Inferior parietal cortex (tissue), 1 donor: ENCODE data around the gene ZMYND10.

ENCODE experiments used
- DNase-seq: peaks from one replicate; pipeline ENCODE4 v3.0.0-alpha.2; 2016; ENCODE audit errors: extremely low spot score

The ZMYND10 gene

DNA sequence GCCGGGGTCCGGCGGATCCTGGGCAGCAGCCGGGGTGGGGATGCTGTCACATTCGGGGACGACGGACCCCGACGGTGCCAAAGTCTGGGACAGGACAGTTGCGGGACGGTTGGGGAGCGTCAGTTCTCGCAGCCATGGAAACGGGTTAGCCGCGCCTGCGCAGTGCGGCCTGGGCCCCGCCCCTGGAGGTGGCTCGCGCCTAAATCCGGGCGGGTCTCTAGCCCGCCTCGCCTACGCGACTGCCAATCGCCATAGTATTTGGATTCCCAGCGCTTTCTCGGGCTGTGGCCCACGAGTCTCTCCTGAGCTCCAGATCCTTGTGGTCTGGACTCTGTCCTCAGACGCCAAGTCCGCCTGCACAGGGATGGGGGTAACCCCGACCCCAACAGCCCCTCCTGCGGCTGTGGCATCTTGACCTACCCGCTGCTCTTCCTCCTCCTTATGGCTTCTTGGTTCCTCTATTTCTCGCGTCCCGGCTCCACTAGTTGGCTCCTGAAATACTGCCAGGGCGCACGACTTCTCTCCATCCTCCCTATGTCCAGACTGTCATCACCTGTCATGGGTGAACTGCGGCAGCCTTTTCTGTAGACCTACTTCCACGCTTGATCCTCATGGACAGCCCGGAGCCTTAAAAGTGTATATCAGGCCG lies at the start of gene ZMYND10:
TSS of gene ZMYND10 (minus strand) at position 147 of the 649 bp plus-strand sequence. CDS start 153 bp downstream, outside the sequence.
- no peak for DNase-seq

DNA sequence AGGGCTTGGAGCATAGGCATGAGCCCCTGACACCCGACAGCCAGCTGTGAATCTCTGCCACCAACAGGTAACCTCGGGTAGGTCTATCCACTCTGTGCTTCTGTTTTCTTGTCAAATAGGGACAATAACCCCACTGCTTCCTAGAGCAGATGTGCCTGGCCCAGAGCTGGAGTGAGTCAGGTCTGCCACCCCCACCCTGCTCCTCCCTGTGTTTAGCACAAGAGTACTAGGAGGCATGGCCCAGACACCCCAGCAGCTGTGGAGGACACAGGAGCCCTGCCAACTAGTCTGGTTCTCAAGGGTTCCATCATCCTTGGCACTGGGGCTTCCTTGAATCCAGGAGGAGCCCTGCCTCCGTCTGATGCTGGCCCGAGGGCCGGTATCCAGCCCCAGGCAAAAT lies 47.5 kb upstream of the ZMYND10 start:
- no peak for DNase-seq

DNA sequence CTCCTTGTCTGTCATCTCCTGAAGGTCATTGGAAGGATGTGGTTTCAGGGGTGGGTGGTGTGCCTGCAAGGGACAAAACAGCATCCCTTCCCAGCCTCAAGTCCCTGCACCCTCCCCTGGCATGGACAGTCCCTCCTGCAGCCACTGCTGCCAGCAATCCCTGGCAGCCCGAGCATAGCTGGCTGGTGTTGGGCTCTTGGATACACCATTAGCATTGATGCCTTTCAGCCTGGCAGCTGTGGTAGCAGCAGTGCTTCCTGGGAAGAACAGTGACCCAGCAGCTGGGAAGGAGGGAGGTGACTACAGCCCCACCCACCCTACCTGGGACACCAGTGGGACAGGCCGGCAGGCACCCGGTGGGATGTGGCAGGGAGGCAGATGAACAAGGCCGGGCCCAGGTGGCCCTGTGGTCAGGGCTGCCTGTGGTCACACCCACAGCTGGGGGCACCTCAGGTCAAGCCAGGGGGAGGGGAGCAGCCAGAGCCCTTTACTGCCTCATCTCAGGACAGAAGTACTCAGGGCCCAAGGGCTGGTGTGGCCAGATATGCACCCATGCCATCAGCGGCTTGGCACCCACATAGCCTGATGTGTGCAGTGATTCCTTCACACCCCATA lies 46.7 kb upstream of the ZMYND10 start:
- DNase-seq, result no peak

DNA sequence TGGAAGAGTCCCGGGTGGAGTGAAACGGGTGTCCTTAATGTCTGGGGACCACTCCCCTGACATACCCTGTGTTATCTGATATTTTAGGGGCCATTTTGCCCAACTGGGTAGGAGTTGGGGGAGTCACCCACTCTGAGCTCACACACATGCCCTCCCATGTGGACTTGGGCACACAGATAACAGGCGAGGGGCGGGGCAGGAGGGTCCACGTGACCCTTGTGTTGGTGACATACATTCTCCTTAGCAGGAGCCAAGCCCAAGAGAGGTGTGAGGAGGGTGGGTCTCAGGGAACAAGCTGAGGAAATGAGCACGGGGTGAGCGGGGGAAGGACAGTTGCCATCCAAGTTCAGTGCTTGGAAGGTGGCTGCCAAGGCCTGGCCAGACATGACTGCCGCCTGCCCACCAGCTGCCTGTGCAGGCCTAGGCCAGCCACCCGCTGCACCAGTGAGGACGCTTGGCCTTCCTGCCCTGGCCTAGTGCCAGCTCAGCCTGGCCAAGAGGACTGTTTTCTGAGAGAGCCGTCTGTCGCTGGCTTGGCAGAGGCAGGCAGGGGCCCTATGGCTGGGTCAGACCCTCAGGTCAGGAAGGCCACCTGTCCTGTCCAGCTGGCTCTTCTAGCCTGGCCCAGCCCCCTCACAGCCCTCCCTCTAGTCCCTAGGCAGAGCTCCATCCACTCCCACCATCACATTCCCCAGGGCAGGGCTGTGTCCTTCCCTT lies 45.1 kb upstream of the ZMYND10 start:
- DNase-seq, result no peak

DNA sequence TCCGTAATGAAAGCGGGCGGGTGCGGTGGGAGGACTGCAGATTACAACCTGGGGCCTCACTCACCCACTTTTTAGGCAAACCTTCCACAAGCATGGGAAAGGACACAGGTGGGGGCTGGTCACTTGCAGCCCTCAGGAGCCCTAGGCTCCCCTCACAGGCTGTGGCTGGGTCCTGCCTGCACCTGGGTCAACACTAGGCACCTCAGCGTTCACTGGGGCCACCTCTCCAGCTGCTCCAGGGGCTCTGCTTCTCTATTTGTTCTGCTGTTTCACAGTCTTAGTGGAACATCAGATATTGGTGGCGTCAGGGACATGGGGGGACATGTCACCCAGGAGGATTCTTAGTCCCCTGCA lies 43.9 kb upstream of the ZMYND10 start:
- no peak for DNase-seq

DNA sequence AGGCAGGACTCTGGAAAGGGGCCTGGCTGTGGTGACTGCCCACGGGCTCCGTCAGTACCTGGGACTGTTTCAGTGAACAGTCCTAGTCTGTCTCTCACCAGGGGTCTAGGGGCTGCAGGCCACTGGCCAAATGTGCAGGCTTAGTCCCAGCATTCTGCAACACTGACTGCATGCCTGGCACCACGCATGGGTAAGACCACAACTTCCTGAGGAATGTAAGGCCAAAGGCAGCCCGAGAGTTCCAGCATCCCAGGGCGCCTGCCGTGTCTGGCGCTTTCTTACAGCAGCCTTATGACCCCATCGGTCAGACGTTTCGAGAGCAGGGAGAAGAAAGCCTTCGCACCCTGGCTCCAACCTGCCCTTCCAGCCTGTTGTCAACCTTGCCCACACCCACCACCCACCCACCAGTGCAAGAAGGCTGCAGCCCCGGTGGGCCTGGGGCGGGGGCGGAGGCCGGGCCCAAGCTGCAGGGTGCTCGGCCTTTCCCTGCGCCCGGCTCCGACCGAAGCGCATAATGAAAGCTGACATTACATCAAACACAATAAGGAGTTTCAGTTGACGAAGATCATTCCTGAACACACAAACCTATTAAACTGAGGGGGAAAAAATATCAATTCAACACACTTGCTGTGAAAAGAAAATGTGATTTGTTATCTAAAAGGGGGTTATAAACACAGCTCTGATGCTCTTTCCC lies 43.3 kb upstream of the ZMYND10 start:
- no peak for DNase-seq

DNA sequence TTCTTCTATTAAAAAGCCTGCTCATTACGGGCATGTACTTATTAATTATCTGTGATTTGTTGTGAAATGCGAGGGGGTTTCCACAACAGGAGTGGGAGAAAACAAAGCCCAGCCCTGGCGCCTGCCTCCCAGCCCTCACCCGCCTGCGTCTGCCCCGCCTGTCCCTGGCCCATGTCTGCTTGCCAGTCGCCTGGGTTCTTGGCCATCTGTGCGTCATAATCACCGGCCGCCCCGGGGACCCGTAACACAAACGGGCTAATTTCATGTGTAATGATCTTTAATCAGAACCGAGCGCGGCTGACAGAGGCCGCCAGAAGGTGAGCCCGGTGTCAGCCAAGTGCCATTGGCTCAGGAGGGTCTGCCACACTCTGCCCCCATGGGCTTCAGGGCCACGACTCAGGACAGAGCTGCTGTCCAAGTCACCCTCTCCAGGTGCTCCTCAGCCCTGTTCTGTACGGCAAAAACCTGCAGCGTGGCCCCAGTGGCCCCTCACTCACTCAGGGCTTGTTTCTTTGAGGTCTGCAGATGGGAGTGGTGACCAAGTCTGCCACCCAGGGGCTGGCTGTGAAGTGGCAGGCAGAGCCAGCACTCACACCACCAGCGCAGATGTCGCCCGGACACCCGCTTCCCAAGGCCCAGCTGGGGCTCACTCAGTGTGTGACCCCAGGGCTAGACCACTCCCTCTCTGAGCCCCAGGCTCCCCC lies 42.6 kb upstream of the ZMYND10 start:
- DNase-seq, result no peak

DNA sequence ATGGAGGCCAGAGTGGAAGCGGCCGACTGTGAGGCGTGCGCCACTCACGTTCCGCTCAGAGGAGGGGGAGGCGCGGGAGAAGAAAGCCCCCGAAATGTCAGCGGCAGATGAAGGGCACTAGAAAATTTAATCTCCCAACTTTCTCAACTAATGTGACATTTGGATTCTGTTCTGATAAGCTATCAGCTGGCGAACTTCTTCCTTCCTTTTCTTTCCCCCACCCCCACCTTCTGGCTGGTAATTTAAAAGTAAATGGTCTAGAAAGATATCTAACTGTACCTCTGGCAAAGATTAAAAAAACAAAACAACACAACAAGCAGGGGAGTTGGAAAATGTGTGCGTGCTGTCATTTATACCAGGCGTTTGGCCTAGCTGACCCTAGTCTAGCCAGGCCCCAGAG lies 40.2 kb upstream of the ZMYND10 start:
- no peak for DNase-seq

DNA sequence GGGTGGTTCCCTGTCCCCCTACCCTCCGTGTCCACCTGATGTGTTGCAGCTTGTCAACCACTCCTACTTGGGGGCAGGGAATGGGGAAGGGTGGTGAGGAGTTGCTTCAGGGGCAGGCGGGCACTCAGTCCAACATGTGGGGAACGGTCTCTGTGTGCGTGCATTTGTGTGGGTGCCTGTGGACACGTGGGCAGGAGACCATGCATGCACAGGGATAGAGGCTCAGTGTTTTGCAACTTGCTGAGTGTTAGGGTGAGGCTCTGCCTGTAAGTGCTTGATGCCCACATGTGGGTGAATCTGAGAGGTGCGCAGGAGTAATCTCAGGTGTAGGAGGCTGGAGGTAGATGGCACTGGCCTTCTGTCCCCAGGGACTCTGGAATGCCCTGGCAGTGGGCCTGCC lies 38.2 kb upstream of the ZMYND10 start:
- no peak for DNase-seq

DNA sequence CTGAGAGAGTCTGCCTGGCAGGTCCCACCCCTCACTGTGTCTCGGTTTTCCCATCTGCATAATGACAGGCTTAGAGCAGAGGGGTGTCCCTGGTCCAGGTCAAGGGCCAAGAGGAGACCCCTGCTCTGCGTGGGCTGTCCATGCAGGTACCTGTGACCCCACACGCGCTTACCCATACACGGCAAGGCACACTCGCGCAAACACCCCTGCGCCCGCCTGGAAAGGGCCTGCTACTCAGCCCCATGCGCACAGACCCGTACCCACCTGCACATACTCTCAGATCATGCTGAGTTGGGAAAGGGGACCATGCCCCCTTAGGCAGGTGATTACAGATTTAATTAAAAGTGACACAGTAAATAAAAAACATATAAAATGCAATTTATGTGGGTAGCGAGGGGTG lies 37.2 kb upstream of the ZMYND10 start:
- no peak for DNase-seq

DNA sequence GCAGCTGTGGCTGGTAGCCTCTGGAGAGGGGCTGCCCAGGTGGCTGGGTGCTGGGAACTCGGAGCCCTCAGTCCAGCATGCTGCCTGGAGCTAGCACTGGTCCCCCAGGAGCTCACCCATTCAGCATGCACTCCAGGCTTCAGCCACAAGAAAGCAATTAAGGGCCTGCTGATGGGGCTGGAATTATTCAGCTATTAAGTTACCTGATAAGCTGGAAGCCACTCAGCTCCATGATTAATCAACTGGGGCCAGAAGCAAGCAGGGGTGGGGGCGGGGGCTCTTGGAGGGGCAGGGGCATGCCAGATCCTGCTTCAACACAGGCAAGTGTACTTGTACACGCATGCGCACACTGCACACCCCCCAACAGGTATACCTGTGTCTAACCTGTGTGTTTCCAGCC lies 35.9 kb upstream of the ZMYND10 start:
- no peak for DNase-seq

DNA sequence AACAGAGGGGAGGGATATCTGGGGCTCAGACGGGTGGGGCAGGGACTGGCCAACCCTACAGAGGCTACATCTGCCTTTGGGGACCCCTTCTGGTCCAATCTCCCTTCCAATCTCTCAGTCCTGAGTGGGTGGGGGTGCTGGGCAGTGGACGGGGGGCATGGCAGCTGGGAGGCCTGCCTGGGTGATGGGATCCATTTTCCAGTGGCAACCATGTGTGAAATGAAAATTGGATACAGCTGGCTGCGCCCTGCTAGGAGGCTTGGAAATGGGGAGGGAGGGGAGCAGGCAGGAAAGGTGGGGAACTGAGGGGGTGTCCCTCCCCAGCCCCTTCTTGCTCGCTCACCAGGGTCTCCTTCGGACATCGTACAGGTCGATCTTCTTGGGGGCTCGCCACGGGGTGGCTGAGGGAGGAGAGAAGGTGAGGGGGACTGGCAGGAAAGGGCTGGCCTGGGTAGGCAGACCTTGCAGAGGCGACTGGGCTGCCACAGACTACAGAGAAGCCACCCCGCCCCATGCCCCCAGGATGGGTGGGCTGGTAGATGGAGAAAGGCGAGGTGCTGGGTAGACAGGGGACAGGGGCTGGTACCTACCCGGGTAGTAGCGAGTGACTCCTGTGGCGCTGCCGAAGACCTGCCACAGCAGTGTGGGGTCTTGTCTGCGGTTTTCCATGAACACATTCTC lies 35.0 kb upstream of the ZMYND10 start:
- DNase-seq, result no peak

DNA sequence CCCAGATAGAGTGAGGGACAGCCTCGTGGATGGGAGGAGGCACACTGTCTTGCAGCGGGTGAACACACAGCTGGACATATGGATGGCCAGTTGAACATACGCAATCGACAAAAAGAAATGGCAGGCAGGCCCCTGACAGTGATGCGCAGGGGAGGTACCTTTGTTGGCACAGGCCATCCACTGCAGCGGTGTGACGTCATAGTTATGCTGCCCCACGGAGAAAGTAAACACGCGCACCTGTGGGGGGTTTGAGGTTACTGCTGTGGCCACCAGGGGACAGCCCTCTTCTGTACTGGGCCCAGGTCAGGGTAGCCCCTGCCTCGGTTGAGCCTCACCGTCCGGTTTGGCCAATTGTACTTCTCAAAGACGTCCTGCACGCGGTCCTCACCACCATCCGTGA lies 33.2 kb upstream of the ZMYND10 start:
- DNase-seq, result no peak

DNA sequence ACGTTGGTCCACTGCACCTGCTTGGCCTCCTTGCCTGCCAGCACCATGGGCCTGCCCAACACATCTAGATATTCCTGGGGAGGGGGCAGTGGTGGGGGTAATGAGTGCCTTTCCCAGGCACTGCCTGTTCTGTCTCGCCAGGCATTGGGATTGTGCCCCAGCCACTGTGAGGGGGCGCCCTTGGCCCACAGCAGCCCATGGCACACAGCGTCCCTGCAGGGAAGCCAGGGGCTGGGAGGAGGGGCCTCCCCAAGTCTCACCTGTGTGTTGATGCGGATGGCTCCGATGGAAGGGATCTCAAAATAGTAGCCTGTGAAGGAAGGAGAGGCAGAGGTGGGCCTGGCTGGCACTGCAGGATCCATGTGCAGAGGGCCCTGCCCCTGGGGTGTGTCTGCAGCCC lies 32.5 kb upstream of the ZMYND10 start:
- DNase-seq, result no peak

DNA sequence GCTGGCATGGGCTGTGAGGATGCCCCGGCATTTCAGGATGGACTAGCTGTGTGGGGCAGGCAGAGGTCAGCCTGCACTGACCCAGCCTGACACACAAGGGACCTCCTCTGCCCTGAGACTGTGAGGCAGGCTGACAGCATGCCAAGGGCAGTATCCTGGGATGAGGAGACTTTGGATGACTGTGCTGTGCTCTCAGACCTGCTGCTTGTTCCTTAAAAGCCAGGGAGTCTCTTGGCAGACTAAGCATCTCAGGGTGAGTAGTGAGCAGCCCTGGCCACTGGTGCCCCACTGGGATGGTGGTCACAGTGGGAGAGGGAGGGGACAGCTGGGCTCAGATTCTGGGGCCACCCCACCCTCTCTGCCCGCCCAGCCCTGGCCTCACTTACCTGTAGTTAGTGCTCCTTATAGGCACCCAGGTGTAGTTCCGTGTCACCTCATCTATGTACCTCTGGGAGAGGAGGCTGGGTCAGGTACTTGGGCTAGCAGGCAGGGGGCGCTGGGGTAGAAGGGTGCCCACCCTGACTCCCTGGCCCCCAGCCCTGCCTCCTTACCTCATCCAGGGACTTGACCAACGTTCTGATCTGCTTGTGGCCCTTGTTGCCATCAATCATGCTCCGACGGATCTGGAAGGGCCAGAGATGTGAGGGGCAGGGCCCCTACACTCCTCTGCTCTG lies 29.9 kb upstream of the ZMYND10 start:
- DNase-seq, result no peak

DNA sequence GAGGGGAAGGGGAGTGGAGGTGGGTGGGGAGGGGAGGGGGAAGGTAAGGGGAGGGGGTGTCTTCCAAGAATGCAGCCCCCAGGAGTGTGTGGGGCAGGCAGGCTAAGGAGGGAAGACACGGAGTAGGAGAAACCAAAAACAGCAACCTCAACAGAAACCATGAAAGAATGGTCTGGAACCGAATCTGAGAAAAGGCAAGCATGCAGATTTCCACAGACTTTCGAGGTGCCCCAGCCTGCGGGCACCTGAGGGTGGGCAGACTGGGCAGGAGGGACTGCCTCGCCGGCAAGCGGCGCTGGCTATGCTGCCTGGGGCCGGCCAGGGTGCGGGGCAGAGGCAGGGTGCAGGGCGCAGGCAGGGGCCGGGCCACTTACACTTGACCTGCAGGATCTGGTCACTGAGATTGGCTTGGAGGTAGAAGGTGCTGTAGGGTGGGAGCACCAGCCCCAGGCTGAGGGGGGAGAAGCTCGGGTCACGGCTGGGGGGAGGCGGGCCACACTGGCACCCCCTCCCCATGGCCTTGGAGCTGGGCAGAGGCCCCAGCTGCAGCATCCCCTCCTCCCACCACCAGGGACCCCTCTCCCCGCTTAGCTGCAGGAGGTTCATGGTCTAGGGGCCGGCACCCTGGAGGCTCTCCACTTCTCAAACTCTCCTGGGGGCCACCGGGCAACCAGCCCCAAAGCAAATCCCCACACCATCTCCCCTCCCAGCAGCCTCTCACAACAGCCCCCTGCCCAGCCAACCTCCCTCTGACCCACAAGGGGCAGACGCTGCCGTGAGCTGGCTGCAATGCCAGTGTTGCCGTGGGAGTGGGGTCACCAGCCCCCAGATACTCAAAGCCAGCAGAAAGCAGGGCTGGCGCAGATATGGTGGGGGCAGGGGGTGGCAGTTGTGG lies 29.1 kb upstream of the ZMYND10 start:
- DNase-seq, result no peak

DNA sequence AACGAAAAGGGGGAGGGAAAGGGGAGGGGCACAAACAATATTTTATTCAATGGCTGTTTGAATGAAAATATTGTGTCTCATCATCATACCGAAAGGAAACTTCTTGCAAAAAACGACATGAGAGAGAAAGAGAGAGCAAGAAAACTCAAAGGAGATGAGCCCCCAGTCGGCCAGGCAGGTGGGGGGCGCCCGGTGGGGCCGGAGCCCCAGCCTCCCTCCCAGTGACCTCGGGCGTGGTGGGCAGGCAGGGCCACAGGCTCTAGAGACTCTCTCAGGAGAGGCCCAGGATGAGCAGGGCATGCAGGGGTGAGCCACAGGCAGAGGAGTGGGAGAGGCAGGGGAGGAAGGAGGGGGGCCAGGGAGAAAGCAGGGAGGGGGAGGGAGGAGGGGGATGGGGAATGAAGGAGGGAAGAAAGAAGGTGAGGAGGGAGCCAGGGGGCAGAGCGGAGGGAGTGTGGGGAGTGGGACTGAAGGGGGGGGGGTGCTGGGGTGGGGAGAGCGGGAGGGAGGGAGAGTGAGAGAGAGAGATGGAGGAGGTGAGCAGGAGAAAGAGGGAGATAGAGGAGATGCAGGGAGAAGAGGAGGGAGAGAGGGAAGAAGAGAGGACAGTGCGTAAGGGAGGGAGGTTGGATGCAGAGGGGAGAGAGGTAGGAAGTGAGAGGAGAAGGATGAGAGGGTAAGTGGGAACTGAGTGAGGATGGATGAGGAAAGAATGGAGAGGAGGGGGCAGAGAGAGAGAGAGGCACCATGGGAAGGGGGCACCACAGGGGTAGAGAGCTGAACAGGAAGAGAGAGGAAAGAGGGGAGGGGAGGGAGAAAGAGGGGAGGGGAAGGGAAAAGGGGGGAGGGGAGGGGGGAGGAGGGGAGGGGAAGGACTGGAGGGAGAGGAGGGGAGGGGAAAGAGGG lies 27.9 kb upstream of the ZMYND10 start:
- no peak for DNase-seq

DNA sequence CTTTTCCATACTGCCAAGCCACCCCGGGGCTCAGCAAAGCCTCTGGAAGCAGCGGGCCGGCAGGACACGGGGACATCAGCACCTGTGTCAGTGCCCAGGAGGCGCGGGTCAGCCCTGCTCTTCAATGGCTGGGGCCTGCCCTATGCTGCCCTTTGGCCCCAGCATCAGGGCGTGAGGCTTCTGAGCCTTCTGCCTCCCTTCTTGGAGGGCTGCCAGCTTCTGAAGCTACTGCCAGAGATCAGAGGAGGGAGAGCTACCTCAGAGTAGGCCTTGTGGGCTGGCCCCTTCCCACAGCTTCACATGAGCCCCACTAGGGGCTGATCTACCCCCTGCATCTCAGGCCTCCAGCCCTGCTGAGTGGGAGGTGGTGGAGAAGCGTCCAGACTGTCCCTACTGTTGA lies 26.8 kb upstream of the ZMYND10 start:
- no peak for DNase-seq

DNA sequence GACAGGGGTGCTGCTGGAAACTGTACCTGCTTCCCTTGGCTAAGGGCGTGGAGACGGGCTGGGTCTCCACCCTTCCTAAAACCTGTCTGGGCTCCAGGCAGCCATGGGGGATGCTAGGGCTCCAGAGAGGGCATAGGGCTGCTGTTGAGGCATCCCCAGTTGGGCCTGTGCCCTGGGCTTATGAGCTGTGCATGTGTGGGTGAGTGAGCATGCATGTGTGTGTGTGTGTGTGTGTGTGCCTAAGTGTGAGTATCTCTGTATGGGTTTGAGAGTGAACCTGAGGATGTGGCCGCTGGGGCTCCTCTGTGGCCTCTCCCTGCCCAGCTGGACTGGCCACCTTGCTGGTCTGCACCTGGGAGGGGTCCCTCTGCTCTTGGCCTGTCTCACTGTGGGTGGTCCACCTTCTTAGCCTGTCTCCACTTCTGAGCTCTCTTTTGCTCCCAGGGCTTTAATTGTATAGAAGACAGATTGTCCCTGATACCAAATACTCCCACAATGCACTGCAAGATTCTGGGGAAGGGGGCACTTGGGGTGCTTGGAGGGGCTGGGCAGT lies 25.7 kb upstream of the ZMYND10 start:
- no peak for DNase-seq
